T-helper 9 cell (primary cell): ENCODE data around the gene FNDC3B.

ENCODE experiments used
- DNase-seq: peaks from one replicate; pipeline ENCODE4 v3.0.0-alpha.2; 2020

FNDC3B gene

DNA sequence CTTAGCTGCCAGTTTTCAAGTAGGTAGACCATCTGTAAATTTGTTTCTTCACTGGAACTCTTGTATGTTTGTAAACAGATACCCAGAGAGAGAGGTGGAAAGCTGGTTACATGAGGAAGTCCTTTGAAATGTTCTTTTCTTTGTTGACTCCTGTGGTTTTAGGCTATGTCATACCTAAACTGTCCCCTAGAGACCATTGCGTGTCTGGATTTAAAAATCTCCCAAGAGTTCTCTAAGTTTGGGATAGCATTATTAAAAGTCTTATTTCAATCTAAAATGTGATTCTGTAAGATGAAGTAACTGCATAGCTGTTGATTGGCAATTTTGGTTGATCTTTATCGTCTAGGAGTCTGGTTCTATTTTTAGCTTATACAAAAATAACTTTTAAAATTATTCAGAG, 281.7 kb downstream of the FNDC3B start:
- no peak for DNase-seq

- no peak for DNase-seq
Observed at GRCh38 chr3:172323894-172324610, 284.7 kb downstream of the FNDC3B start.

DNA sequence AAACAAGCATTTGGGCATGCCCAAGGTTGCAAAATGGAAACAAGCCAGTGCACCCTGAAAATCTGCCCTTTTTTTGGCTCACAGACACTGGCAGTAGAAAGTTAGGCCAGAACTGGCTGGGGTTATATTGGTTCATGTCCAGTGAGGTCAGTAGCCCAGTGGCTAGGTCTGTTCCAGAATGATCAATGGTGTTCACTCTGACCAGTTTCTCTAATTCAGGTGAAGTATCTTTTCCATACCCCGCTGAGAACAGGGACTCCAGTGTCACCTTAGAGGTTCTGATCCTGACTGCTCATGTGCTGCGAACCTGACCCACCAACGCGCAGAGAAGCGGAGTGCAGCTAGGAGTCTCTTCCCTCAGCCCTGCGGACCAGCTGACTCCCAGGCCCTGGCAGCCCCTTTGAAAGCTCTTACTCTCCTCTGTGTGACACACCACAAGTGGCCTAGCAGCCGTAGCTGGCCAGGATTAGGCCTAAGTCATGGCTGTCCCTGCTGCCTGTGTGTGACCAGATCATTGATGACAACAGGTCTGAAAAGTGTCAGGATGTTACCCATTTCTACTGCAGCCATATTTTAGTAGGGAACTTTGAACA, 285.3 kb downstream of the FNDC3B start:
- no peak for DNase-seq

- no peak for DNase-seq
Observed at GRCh38 chr3:172325461-172325860, 286.1 kb downstream of the FNDC3B start.

DNA sequence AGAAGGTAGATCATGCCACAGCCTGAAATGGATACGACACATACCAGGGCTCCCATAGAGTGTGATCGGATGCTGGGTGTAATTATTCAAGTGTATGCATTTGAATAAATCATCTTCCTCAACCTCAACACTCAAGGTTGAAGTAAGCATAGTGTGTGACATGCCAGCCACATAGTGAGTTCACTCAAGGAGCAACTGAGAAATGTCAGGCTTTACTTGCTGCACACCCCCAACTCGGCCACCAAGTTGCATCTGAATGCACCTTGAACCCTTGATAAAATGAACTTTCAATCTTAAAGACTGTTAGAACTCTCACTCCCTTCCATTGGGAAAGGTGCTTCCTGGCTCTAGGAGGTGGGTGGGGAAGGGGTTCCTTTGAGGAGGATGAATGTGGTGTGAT, 287.6 kb downstream of the FNDC3B start:
- DNase-seq: no peak

GRCh38 chr3:172328282-172328681, 288.9 kb downstream of the FNDC3B start:
- no peak for DNase-seq

GRCh38 chr3:172329070-172329469, 289.7 kb downstream of the FNDC3B start:
- no peak for DNase-seq

- DNase-seq: no peak
Observed at GRCh38 chr3:172330413-172330812, 291.0 kb downstream of the FNDC3B start.

DNA sequence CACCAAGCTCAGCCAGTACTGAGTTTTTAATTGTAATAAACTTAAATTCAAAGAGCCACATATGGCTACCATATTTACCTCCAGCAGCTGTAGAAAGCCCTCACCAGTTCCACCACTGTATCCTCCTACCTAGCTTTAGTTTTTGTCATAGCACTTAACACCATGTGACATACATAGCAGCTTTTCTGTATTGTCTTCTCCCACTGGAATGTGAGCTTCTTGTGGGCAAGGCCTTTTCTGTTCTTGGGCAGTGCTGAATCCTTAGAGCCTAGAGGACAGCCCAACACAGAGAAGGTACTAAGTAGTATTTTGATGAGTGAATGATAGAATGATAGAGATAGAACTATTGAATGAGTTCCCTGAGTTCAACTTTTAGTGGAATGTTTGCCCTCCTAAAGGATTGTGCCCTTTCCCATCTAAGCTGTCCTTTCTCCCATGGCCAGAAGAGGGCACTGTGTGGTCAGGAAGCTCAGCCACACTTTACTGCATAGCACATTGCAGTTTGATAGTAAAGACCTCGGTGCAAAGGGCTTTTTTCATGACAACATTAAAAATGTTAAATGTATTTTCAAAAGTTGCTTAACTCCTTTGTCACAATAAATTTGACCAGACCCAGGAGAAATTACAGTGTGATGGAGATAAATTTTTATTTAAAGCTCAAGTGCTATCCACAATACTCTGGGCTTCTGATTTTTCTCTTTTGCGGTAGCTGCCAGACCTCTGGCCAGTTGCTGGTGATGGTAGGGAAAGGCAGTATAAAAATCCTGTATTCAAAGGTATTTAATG, 293.1 kb downstream of the FNDC3B start:
- peak; percentile 39 for DNase-seq

GRCh38 chr3:172333042-172333377, 293.6 kb downstream of the FNDC3B start:
- no peak for DNase-seq

DNA sequence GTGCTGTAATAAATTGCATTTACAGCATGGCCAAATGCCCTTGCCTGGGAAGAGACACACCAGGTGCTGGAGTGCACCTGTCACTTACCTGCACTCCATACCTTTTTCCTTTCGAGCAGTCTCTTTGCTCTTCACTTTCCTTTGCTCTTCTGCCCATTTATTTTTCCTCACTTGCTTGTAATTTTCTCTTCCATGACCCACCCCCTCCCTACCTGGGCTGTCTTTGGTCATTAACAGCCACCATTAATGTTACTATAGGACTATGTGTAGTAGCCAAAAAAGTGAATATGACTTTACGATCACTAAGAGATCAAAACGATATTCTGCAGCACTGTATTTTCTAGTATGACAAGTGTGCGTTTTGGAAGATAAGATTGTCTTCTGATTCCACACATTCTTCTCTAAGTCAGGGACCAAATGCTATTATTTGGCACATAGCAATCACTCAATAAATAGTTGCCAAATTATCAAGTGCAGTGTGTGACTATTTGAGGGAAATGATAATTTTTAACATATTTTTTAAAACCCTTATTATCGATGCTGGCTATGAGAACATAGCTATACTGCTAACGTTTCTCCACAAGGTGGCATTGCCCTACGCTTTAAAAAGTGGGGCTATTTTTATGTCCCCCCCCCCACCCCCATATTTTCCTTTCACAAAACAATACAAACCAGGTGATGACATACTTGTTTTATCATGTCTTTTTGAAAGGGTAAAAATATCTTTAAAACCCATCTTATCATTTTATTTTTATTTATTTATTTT, 294.5 kb downstream of the FNDC3B start:
- no peak for DNase-seq

DNA sequence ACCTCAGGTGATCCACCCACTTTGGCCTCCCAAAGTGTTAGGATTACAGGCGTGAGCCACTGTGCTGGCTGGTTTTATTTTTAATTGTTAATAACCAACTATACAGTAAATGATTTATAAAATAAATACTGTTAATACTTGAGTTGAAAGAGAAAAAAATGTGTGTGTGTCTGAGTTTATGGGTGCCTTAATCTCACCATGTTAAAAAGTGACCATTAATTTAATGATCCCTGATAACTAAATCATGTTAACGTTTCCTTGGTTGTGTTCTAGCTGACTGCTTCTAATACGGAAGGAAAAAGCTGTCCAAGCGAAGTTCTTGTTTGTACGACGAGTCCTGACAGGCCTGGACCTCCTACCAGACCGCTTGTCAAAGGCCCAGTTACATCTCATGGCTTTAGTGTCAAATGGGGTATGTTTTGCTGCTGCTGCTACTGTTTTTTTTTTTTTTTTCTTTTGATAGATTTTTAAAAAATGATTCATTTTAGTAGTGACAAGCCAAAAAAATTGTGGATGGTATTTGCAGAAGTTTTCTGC, 295.4 kb downstream of the FNDC3B start:
- no peak for DNase-seq

GRCh38 chr3:172339892-172340291, 300.5 kb downstream of the FNDC3B start:
- no peak for DNase-seq

GRCh38 chr3:172340583-172340982, 301.2 kb downstream of the FNDC3B start:
- DNase-seq: no peak

GRCh38 chr3:172341482-172342059, 302.2 kb downstream of the FNDC3B start:
- no peak for DNase-seq

DNA sequence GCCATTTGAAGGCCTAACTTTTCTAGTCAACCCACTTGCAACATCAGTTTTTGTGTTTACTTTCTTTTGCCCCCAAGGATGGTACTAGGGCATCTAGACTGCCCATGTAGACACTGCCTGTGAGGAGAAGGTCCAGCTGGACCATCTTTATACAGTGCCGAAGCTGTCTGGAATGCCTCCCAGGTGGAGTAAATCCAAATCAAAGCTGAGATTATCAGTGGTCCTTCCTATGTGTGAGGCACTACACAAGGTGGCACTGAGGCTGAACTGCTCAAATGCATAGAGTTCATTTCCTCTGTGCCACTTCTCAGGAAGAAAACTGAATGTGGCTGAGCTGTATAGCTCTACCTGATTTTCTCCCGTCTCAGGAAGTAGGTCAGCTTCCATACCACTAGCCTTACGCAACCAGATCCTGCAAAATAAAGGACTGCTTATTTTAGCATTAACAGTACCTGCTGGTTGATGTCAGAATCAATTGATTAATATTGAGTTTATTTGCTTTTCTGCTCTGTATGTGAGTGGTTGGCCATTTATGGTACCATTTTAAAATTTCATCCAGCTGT, 302.8 kb downstream of the FNDC3B start:
- DNase-seq: no peak

GRCh38 chr3:172343117-172343516, 303.7 kb downstream of the FNDC3B start:
- DNase-seq: no peak

DNA sequence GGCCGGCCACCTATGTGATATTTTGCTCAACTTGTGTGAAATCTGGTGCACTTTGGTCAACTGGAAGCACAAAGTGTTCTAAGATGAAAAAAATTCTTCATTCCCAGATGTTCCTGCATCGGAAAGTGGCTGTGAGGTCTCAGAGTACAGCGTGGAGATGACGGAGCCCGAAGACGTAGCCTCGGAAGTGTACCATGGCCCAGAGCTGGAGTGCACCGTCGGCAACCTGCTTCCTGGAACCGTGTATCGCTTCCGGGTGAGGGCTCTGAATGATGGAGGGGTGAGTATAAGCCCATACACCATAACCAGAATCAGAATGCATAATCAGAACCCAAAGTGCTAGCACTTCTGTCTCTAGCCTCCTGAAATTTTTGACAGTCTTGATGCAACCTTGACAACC, 304.6 kb downstream of the FNDC3B start:
- no peak for DNase-seq

GRCh38 chr3:172346161-172346560, 306.8 kb downstream of the FNDC3B start:
- DNase-seq: no peak

DNA sequence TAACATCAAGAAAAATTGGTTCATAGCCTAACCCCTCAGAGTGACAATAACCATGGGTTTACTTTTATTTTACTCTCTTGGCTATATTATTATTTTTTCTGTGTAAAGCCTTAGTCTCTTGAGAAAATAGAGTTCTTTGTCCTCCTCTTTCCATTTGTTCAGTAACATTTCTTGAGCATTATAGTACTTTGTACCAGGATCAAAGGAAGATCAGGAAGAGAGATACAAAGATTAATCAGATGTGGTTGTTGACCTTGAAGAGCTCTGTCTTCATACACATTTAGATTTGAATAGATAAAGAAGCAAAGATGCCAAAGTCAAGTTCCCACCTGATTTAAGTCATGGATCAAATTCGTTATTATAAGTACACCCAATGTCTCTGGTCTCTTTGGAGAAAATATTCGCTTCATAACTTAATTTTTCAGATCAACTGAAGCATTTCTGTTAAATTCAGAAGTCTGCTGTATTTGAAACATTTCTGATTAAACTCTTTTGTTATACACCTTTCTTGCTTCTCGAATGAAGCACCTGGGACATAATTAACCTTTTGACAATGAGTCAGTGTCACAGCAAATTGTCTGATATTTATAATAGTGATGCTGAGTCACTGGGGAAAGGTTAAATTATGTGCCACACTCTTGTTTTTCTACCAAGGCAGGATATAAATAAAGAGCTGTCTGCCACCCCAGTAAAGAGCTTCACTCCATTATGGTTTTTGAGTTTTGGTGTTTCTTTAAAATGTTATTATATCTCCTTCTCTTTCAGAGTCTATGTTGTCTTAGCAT, 308.7 kb downstream of the FNDC3B start:
- no peak for DNase-seq

GRCh38 chr3:172351895-172352466, 312.6 kb downstream of the FNDC3B start:
- no peak for DNase-seq
